Brain microvascular endothelial cell (primary cell): ENCODE measurements around the gene COA8.

Experiments
- DNase-seq: peaks from one replicate; pipeline ENCODE4 v3.0.0-alpha.2; 2020
- H3K27ac ChIP-seq: fragments of 250-450 bp; sonication (Bioruptor Pico); 2 replicates; pipeline ENCODE4 v1.5.1; 2020; ENCODE audit warnings: mild to moderate bottlenecking, moderate library complexity
- H3K27me3 ChIP-seq: fragments of 250-450 bp; sonication (Bioruptor Pico); replicated peaks from 2 replicates; pipeline ENCODE4 v1.5.1; 2020; ENCODE audit warnings: mild to moderate bottlenecking
- H3K36me3 ChIP-seq: fragments of 250-450 bp; sonication (Bioruptor Pico); replicated peaks from 2 replicates; pipeline ENCODE4 v1.5.1; 2020; ENCODE audit warnings: mild to moderate bottlenecking
- H3K4me3 ChIP-seq: 2 replicates; pipeline ENCODE4 v1.5.1; 2011; ENCODE audit warnings: low read depth, mild to moderate bottlenecking, control low read depth, low read length, moderate library complexity
- in situ Hi-C: cut with HindIII; loops from 2 replicates; pipeline ENCODE4 v1.10.0; 2017; ENCODE audit warnings: low sequenced_read_pairs, low pct_ligation_motif_present
- TF ChIP-seq, protein P1 (sequence below): IDR thresholded peaks from 2 replicates; pipeline ENCODE4 v1.5.1; 2011; ENCODE audit warnings: low read depth, mild to moderate bottlenecking, moderate library complexity, low read length, control low read depth, inconsistent platforms; ENCODE audit errors: missing control alignments

The COA8 gene

DNA sequence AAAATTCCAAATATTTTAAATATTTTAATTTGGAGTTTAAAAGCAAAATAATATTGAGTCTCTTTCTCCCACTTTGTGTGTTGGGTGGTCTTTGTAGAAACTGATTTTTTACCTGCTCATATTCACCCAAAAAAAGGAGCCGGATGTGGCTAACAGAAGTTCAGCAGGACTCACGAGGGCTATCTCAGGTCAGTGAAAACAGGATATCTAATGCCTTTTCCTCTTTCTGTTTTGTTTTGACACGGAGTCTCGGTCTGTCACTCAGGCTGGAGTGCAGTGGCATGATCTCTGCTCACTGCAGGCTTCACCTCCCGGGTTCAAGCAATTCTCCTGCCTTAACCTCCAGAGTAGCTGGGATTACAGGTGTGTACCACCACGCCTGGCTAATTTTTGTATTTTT lies 30.8 kb downstream of the COA8 start:
- peaks cover 5% of the 10 kb centered on the region for H3K36me3 ChIP-seq
- H3K27me3 ChIP-seq, result no peaks in the 10 kb centered on the region
- in situ Hi-C loops, result no loop called here
- H3K27ac ChIP-seq, result no peak overlapping the region
- H3K4me3 ChIP-seq, result no peak overlapping the region
- TF ChIP-seq, protein P1, sequence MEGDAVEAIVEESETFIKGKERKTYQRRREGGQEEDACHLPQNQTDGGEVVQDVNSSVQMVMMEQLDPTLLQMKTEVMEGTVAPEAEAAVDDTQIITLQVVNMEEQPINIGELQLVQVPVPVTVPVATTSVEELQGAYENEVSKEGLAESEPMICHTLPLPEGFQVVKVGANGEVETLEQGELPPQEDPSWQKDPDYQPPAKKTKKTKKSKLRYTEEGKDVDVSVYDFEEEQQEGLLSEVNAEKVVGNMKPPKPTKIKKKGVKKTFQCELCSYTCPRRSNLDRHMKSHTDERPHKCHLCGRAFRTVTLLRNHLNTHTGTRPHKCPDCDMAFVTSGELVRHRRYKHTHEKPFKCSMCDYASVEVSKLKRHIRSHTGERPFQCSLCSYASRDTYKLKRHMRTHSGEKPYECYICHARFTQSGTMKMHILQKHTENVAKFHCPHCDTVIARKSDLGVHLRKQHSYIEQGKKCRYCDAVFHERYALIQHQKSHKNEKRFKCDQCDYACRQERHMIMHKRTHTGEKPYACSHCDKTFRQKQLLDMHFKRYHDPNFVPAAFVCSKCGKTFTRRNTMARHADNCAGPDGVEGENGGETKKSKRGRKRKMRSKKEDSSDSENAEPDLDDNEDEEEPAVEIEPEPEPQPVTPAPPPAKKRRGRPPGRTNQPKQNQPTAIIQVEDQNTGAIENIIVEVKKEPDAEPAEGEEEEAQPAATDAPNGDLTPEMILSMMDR, result no peak
- no peak for DNase-seq

DNA sequence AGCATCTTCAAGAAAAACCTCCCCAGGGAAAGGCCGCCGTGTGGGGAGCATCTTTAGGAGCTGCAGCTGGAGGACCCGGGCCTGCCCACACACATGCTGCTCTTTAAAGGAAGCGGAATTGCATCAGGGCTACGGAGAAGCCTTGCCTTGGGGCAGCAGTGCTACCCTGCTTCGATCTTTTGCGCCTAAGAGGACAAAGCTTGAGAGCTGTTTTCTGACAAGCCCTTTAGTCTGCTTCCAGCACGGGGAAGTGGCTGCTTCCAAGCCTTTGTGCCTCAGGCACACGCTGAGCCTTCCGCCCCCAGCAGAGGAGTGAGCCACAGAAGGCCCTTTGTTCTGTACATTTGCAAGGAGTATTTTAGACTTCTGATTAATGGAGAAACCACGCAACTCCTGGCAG lies 31.5 kb downstream of the COA8 start:
- peak; percentile 38 for DNase-seq
- H3K27me3 ChIP-seq, result no peaks in the 10 kb centered on the region
- H3K36me3 ChIP-seq, result peaks cover 5% of the 10 kb centered on the region
- H3K27ac ChIP-seq, result no peak overlapping the region
- TF ChIP-seq, protein P1, result no peak
- no peak overlapping the region for H3K4me3 ChIP-seq
- in situ Hi-C loops, result no loop called here

DNA sequence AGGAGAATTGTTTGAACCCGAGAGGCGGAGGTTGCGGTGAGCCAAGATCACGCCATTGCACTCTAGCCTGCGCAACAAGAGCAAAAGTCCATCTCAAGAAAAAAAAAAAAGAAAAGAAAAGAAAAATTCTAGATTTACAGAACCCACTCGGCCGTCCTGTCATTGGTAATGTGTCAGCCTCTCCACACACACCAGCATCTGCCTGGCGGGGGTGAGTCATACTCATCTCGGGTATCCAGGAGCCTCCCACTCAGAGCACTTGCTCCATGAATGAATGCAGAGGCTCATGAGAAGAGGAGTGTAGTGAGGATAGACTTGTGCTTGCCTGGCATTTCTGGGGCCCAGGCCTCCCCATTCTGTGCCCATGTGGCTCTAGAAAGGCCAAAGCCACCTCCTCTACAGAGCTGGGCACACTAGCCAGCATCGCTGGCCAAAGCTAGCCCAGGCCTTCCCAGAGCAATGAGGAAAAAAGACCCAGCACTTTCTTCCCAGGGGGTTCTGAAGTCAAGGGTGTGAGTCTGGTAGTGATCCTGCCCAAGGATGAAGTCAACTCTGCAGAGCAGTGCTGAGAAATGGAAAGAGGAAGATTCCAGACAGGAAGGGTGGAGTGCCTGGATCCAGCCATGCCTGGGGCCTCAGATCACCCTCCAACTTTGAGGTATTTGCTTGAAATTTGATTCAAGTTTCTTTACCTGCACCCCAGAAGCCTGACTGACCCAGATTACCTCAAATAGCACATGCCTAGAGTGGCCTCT lies 35.0 kb downstream of the COA8 start:
- peak; percentile 89 for DNase-seq
- TF ChIP-seq, protein P1, result no peak
- in situ Hi-C loops, result no loop called here
- H3K27ac ChIP-seq, result no peak overlapping the region
- no peaks in the 10 kb centered on the region for H3K27me3 ChIP-seq
- no peaks in the 10 kb centered on the region for H3K36me3 ChIP-seq
- H3K4me3 ChIP-seq, result no peak overlapping the region

DNA sequence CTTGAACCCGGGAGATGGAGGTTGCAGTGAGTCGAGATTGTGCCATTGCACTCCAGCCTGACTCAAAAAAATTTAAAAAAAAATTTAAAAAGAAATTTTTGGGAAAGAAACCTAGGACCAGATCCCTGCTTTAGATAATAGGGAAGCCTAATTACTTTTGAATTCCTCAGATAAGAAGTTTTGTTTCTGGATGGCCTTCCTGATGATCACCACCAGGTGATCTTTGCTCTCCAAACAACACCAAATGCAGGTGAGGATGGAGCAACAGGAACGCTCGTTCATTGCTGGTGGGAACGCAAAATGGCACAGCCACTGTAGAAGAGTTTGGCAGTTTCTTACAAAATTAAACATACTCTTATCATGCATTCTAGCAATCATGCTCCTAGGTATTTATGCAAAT lies 37.7 kb downstream of the COA8 start:
- H3K27me3 ChIP-seq, result no peaks in the 10 kb centered on the region
- no peak overlapping the region for H3K27ac ChIP-seq
- TF ChIP-seq, protein P1, result no peak
- no peak for DNase-seq
- H3K36me3 ChIP-seq, result no peaks in the 10 kb centered on the region
- H3K4me3 ChIP-seq, result no peak overlapping the region
- in situ Hi-C loops, result no loop called here

DNA sequence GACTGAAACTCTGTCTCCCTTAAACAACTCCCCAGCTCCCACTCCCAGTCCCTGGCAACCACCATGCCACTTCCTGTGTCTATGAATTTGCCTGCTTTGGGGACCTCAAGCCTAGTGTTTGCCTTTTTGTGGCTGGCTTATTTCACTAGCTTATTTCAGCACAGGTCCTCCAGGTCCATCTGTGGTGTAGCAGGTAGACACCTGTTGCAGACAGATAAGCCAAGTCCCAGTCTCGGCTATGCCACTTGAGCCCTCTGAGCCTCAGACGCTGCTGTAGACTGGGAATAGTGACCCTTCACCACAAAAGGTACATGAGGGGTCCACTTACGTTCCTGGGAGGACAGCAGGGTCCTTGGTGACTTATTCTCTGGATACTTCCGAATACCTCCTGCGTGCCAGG lies 41.9 kb downstream of the COA8 start:
- Histone ChIP-seq H3K4me3 (no peak overlapping the region), H3K36me3 (no peaks in the 10 kb centered on the region), H3K27me3 (no peaks in the 10 kb centered on the region), H3K27ac (no peak overlapping the region)
- TF ChIP-seq, protein P1, result no peak
- in situ Hi-C loops, result no loop called here
- DNase-seq, result no peak

DNA sequence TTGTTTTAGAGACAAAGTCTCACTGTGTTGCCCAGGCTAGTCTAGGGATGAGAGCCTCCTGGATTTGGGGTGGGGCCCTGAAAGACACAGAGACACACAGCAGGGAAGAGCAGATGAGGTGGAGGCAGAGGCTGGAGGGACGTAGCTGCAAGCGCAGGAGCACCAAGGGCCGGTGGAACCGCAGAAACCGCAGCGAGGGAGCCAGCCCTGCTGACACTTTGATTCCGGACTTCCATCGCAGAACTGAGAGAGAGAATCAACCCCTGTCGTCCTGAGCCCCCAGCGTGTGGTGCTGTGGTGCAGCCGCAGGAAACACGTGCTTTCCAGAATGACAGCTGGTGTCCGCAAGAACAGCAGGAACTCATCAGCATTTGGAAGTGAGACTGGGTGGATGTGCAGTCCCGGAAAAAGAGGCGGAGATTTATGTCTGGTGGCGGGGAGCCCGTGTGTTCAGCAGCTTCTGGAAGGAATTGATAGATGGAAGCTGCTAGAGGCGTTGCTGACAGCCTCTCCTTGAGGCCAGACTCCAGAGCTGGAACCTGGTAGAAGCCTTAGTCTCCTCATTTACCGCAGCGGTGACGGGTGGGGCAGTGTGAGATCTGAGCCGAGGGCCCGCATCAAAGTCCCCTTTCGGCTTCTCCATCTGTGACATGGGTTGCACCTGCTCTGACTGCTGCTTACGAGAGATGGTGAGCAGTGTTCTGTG lies 44.4 kb downstream of the COA8 start:
- in situ Hi-C loops, result no loop called here
- DNase-seq, result peak; percentile 78
- Histone ChIP-seq H3K4me3 (no peak overlapping the region), H3K36me3 (no peaks in the 10 kb centered on the region), H3K27me3 (no peaks in the 10 kb centered on the region), H3K27ac (no peak overlapping the region)
- TF ChIP-seq, protein P1, result peak; percentile 55
